ENCODE measurements around the gene SF3A2. TPM values are rescaled to one million over a fixed set of nuclear protein-coding genes. Genes with fewer than 3 reads are reported as not detected.

Gene SF3A2
- total and polyA plus RNA-seq, 2 donors (not counting 1 experiment from before 2014, with no cell fraction given) = 98.2 to 140 TPM

DNA sequence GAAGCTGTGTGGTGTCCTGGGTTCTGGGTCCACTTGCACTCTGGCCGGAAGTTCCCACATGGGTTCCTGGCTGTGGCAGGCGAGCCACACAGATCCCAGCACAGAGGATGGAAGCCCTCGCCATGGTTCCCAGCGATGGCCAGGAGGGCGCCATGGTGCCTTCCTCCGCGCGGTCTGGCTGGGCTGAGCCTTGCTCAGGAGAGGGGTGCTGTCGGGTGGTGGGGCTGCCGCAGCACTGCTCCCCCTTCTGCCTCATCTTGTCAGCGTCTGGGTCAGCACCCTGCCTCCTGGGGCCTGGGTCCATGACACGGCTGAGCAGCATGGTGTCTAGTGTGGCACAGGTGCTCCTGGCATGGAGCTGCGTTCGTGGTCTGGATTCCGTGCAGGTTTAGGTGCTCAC, 39.4 kb upstream of the SF3A2 start:
- H3K79me2 ChIP-seq (ENCODE audit: control insufficient read depth, insufficient read depth, low read length) = peaks cover 93% of the 10 kb centered on the region
- ATAC-seq (ENCODE audit: low read depth) = no peak
- H3K9me3 ChIP-seq (ENCODE audit: control extremely low read depth in 1 of 3, control insufficient read depth in 2 of 3, insufficient read depth in 1 of 3, low read length in 2 of 3) = no peaks in the 10 kb centered on the region
- CTCF ChIA-PET = no interaction called here
- POLR2A ChIA-PET = no interaction called here
- intact Hi-C loops (cut with micrococcal nuclease) = no loop called here
- no peaks in the 10 kb centered on the region for H3K27me3 ChIP-seq (replicated peaks in 1 of 4; ENCODE audit: control extremely low read depth in 1 of 4, control insufficient read depth in 3 of 4, insufficient read depth in 4 of 4, low read length in 3 of 4)
- peaks cover 3% of the 10 kb centered on the region for H3K4me1 Mint-ChIP-seq
- H3K4me2 ChIP-seq (replicated peaks; ENCODE audit: low read depth, low read length, poor library complexity, severe bottlenecking) = no peak overlapping the region
- no peaks in the 10 kb centered on the region for H3K9me3 Mint-ChIP-seq (ENCODE audit: insufficient read depth)
- no peak for TF ChIP-seq EZH2 (IDR thresholded peaks at IDR 0.05; ENCODE audit: borderline replicate concordance, insufficient read depth, low read depth, low read length, poor library complexity, severe bottlenecking)
- TF ChIP-seq, protein P1, sequence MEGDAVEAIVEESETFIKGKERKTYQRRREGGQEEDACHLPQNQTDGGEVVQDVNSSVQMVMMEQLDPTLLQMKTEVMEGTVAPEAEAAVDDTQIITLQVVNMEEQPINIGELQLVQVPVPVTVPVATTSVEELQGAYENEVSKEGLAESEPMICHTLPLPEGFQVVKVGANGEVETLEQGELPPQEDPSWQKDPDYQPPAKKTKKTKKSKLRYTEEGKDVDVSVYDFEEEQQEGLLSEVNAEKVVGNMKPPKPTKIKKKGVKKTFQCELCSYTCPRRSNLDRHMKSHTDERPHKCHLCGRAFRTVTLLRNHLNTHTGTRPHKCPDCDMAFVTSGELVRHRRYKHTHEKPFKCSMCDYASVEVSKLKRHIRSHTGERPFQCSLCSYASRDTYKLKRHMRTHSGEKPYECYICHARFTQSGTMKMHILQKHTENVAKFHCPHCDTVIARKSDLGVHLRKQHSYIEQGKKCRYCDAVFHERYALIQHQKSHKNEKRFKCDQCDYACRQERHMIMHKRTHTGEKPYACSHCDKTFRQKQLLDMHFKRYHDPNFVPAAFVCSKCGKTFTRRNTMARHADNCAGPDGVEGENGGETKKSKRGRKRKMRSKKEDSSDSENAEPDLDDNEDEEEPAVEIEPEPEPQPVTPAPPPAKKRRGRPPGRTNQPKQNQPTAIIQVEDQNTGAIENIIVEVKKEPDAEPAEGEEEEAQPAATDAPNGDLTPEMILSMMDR (IDR thresholded peaks at IDR 0.05) = no peak
- no peak overlapping the region for H2AFZ ChIP-seq (ENCODE audit: insufficient read depth, low read depth, low read length, poor library complexity, severe bottlenecking)
- H3K27ac Mint-ChIP-seq = no peak overlapping the region
- peaks cover 0 to 56% of the 10 kb centered on the region in 2 experiments for H3K36me3 ChIP-seq (replicated peaks in 1 of 2; ENCODE audit: control extremely low read depth in 1 of 2, control insufficient read depth in 1 of 2, extremely low read depth in 1 of 2, insufficient read depth in 2 of 2, low read length in 1 of 2)
- no peak overlapping the region for H3K4me3 Mint-ChIP-seq
- DNase-seq = no peak
- 94% methylated on average over 15 of the region's 15 CpGs for WGBS (ENCODE audit: insufficient coverage)
- H3K4me3 ChIP-seq (ENCODE audit: control extremely low read depth in 1 of 5, extremely low read depth in 1 of 5, insufficient read depth in 1 of 5, low read depth in 2 of 5, low read length in 4 of 5) = no peak overlapping the region
- no peaks in the 10 kb centered on the region for H3K27me3 Mint-ChIP-seq
- no peak overlapping the region for H3K27ac ChIP-seq (ENCODE audit: low read length in 2 of 2)
- H4K20me1 ChIP-seq (ENCODE audit: control insufficient read depth, insufficient read depth, low read length, poor library complexity, severe bottlenecking) = peaks cover 94% of the 10 kb centered on the region
- H3K4me1 ChIP-seq (ENCODE audit: control insufficient read depth in 2 of 2, insufficient read depth in 2 of 2, low read length in 2 of 2) = no peaks in the 10 kb centered on the region
- no peak overlapping the region for H3K9ac ChIP-seq (ENCODE audit: low read length)

DNA sequence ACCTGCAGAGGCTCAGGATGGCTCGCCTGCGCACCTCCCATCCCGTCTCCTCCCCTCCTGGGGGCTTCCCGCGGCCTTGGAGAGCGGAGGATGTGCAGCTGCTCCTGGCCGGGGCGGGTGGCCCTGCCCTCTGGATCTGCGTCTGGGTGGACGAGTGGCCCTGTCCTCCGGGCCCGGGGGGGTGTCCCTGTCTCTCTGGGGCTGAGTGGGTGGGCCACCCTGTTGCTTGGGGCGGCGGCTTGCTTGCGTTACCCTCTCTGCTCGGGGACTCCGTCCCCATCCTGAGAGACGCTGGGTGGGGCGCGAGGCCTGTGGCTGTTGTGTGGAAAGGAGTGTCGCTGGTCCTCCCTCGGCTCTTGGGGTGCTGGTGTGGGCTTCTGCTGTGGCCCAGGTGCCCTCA, 38.3 kb upstream of the SF3A2 start:
- no peak overlapping the region for H3K27ac Mint-ChIP-seq
- H3K36me3 ChIP-seq (replicated peaks in 1 of 2; ENCODE audit: control extremely low read depth in 1 of 2, control insufficient read depth in 1 of 2, extremely low read depth in 1 of 2, insufficient read depth in 2 of 2, low read length in 1 of 2) = peaks cover 0 to 49% of the 10 kb centered on the region in 2 experiments

More for the DNA sequence above, 38.3 kb upstream of the SF3A2 start:
- Mint-ChIP-seq H3K4me1 (peaks cover 3% of the 10 kb centered on the region), H3K9me3 (ENCODE audit: insufficient read depth) (no peaks in the 10 kb centered on the region), H3K4me3 (no peak overlapping the region), H3K27me3 (no peaks in the 10 kb centered on the region)
- intact Hi-C loops (cut with micrococcal nuclease) = no loop called here
- ATAC-seq (ENCODE audit: low read depth) = no peak
- H3K4me3 ChIP-seq (ENCODE audit: control extremely low read depth in 1 of 5, extremely low read depth in 1 of 5, insufficient read depth in 1 of 5, low read depth in 2 of 5, low read length in 4 of 5) = no peak overlapping the region
- ChIA-PET CTCF (no interaction called here), POLR2A (no interaction called here)
- H3K4me1 ChIP-seq (ENCODE audit: control insufficient read depth in 2 of 2, insufficient read depth in 2 of 2, low read length in 2 of 2) = no peaks in the 10 kb centered on the region
- H4K20me1 ChIP-seq (ENCODE audit: control insufficient read depth, insufficient read depth, low read length, poor library complexity, severe bottlenecking) = peaks cover 87% of the 10 kb centered on the region
- WGBS (ENCODE audit: insufficient coverage) = 96% methylated on average over 11 of the region's 22 CpGs
- no peaks in the 10 kb centered on the region for H3K27me3 ChIP-seq (replicated peaks in 1 of 4; ENCODE audit: control extremely low read depth in 1 of 4, control insufficient read depth in 3 of 4, insufficient read depth in 4 of 4, low read length in 3 of 4)
- H3K79me2 ChIP-seq (ENCODE audit: control insufficient read depth, insufficient read depth, low read length) = peaks cover 83% of the 10 kb centered on the region
- H3K4me2 ChIP-seq (replicated peaks; ENCODE audit: low read depth, low read length, poor library complexity, severe bottlenecking) = no peak overlapping the region
- no peak overlapping the region for H3K9ac ChIP-seq (ENCODE audit: low read length)
- H3K9me3 ChIP-seq (ENCODE audit: control extremely low read depth in 1 of 3, control insufficient read depth in 2 of 3, insufficient read depth in 1 of 3, low read length in 2 of 3) = no peaks in the 10 kb centered on the region
- no peak for TF ChIP-seq EZH2 (IDR thresholded peaks at IDR 0.05; ENCODE audit: borderline replicate concordance, insufficient read depth, low read depth, low read length, poor library complexity, severe bottlenecking)
- TF ChIP-seq, protein P1 (IDR thresholded peaks at IDR 0.05) = no peak
- no peak overlapping the region for H3K27ac ChIP-seq (ENCODE audit: low read length in 2 of 2)
- no peak for DNase-seq
- no peak overlapping the region for H2AFZ ChIP-seq (ENCODE audit: insufficient read depth, low read depth, low read length, poor library complexity, severe bottlenecking)
